Loucy (cell line): Measurements from ENCODE around the gene CNNM1.

Source experiments
- CTCF ChIP-seq: fragments of 200-600 bp; sonication (generic); conservative IDR thresholded peaks from 2 replicates; pipeline ENCODE4 v1.5.1; 2014; ENCODE audit warnings: mild to moderate bottlenecking, antibody characterized with exemption, low read length
- EZH2phosphoT487 ChIP-seq: fragments of 200-600 bp; IDR thresholded peaks from 2 replicates; pipeline ENCODE4 v1.6.1; 2018; ENCODE audit warnings: antibody characterized with exemption, mild to moderate bottlenecking, moderate library complexity, borderline replicate concordance

- TF ChIP-seq CTCF = no peak
- TF ChIP-seq EZH2phosphoT487 = no peak
Measured at GRCh38 chr10:99346247-99346646, 17.1 kb downstream of the CNNM1 start.
